Pulmonary artery endothelial cell (primary cell): Measurements from ENCODE around the gene P4HTM. TPM values are rescaled to one million over a fixed set of nuclear protein-coding genes. Genes with fewer than 3 reads are reported as not detected.

Experiments used
- DNase-seq: peaks from one replicate; pipeline ENCODE4 v3.0.0-alpha.2; 2011; ENCODE audit warnings: low read depth, low spot score
- total RNA-seq: library from RNA; depleted of rRNA; stranded (reverse); fragments of >200 nt; gene quantifications from 2 replicates; pipeline ENCODE4 v1.2.3, GENCODE V29; 2014

The P4HTM gene
- total RNA-seq, 1 donor from 2014 or later, result 25.5 TPM

GRCh38 chr3:49025005-49025792 lies 35.2 kb downstream of the P4HTM start:
- no peak for DNase-seq

DNA sequence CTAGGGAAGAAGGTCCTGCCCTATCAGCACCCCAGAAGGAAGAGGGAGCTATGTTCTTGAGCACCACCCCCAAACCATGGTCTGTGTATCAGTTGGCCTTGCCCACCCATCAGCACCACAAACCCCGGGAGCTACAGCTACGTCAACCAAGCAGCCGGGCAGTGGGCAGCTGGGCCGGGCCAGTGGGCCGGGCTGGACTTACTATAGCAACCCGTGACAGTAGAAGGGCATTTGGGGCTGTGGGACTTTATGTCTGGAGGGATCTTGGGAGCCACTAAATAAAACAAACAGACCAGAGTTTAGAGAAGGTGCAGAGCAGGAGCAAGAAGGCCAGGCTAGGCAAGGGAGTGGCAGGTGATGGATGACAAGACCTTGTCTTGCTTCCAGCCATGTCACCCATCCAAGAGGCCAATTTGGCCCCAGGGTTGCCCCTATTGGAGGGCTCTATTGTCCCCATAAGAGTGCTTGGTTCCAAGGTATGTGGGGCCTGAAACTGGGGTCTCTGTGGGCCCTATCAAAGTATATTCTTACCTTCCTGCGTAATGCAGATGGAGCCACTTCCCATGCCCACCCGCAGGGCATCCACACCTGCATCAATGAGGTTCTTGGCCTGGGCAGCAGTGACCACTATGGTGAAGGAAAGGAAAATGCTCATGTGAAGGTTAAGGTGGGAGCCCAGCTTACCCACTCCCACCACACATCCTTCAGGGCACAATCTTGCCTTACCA lies 35.9 kb downstream of the P4HTM start:
- no peak for DNase-seq

DNA sequence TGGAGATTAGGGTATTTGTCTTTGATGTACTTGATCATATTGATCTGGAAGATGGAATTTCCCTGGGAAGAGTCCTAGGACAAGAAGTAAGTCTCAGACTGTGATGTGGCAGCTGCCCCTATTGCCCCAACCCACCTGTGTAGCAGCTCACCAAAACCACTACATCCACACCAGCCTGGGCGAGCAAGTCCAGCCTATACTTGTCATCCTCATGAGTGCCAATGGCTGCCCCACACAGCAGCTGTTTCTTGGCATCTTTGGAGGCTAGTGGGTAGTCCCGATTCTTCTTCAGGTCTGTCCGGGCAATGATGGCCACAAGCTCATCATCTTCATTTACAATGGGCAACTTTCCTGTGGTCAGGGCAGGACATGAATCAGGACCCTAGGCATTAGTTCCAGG lies 36.5 kb downstream of the P4HTM start:
- no peak for DNase-seq

DNA sequence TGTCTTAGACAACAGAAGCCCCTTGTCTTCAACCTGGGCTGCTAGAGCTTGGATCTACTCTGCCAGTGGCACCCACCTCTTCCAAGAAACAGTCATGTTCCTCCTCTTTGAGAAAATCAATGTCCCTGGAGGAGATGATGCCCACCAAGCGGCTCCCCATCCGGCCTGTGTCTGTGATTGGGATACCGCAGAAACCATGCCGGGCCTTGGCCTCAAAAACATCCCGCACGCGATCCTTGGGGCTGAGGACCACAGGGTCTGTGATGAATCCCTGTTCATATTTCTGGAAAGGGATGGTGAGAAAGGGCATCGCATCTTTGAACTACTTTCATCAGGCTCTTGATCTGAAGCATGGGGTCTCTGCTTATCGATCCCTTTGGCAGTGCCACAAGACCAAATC lies 37.6 kb downstream of the P4HTM start:
- DNase-seq, result no peak

DNA sequence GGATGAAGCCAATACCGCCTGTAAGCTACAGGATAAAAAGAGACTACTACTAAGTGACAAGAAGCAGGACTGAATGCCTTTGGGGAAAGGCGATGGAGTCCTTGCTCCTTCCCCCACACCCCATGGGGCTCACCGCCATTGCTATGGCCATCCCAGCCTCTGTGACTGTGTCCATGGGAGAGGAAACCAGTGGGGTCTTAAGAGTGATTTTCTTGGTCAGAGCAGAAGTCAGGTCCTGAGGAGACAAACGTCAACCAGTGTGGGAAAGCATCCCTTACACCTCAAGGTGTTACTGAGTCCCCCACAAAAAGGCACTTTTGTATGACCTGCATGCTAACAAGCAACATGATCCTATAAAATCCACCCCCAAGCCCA lies 38.2 kb downstream of the P4HTM start:
- no peak for DNase-seq

GRCh38 chr3:49028673-49029562 lies 38.9 kb downstream of the P4HTM start, which contains the start of gene IMPDH2:
IMPDH2 (minus strand) TSS chr3:49029398; CDS start chr3:49029350, 48 bp downstream.
- DNase-seq, result peak; percentile 64

DNA sequence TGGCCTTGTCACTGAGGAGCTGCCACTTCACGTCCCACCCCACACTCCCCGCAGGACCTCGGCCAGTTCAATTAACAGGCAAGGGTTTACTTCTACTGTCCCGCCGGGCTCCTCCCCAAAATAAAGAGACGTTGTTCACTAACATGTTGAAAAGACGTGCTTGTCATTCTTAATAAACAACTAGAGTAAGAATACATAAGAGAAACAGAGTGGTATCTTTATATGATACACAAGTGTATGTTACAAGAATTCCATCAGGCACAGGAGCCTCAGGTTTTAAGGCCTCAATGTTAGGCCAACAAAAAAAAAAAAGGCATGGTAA lies 39.5 kb downstream of the P4HTM start:
- DNase-seq, result no peak

- DNase-seq, result no peak
These were observed 40.3 kb downstream of the P4HTM start for GRCh38 chr3:49030321-49030720.

- DNase-seq, result no peak
These were observed 42.7 kb downstream of the P4HTM start for GRCh38 chr3:49032646-49033304.

DNA sequence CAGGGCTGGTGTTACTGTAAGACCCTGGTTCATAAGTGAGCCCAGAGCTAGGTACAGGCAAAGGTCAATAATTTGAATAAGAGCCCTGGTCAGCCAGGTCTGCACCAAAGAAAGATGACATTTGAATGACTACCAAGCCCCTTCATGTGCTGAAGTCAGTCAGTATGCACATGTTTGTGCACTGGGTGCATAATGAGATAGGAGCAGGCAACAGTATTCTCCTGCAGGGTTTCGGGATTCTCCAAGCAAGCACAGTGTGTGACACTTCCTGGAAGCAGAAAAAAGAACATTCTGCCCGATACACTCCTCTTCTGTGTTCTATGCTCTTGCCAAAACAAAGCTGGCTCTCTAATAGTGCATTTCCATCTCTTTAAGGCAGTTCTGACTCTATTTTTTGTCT lies 44.6 kb downstream of the P4HTM start:
- no peak for DNase-seq

DNA sequence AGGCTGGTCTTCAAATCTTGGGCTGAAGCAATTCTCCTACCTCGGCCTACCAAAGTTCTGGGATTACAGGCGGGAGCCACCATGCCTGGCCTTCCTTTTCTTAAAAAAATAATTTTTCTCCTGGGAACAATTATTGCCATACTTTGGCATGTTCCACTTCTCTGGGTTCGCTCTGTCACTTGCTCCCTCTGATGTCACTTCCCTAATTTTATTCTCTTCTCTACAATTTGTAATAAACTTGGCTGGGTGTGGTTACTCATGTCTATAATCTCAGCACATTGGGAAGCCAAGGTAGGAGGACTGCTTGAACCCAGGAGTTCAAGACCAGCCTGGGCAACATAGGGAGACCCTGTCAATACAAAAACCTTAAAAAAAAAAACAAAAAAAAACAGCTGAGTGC lies 45.2 kb downstream of the P4HTM start:
- no peak for DNase-seq

DNA sequence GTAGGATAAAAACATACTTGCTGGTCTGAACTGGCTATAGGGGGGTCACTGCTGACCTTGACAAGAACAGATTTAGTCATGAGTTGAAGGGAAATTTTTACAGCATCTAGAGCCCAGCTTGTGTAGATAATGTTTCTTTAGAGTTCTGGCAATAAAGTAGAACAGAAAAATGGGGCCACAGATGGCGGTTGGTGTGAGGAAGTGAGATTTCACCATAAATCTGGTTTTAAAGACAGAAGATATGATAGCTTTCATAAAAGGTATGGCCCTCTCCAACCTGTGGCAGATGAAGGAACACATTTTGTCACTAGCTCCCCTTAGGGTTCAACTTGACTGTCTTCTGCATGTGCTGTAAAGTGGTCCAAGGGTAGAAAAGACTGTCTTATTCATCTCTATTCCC lies 63.5 kb downstream of the P4HTM start:
- no peak for DNase-seq

DNA sequence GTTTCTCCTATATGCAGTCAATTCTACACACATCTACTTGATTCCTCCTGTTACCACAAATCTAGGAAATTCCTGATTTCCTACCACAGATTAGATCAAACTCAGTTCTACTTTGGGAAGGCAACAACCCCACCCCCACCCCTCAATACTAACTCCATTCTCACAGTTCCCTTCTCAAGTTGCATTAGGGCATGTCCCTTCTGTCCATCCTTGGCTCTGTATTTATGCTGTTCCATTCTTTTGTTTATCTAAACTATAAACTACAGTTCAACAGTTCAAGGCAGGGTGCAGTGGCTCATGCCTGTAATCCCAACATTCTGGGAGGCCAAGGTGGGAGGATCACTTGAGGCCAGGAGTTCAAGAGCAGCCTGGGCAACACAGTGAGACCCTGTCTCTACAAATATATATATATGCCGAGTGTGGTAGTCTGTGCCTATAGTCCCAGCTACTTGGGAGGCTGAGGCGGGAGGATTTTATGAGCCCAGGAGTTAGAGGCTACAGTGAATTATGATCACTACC lies 64.4 kb downstream of the P4HTM start:
- no peak for DNase-seq

Other genes with a start within 250 kb of the P4HTM start
- 46.6 and 52.0 TPM in 2 replicates for gene PRKAR2A, start 142.4 kb upstream of the P4HTM start, total RNA-seq
- gene SLC25A20, start 91.4 kb upstream of the P4HTM start, total RNA-seq, result 25.4 and 26.6 TPM in 2 replicates
- 61.3 and 85.8 TPM in 2 replicates for gene ARIH2, start 71.4 kb upstream of the P4HTM start, total RNA-seq
- gene WDR6, start 17.1 kb downstream of the P4HTM start, total RNA-seq, result 66.7 and 71.2 TPM in 2 replicates
- gene DALRD3, start 28.3 kb downstream of the P4HTM start, total RNA-seq, result 37.4 and 48.5 TPM in 2 replicates
- gene NDUFAF3, start 31.9 kb downstream of the P4HTM start, total RNA-seq, result 62.8 and 65.7 TPM in 2 replicates
- 352 and 465 TPM in 2 replicates for gene IMPDH2, start 39.2 kb downstream of the P4HTM start, total RNA-seq
- 59.1 and 62.7 TPM in 2 replicates for gene QRICH1, start 103.8 kb downstream of the P4HTM start, total RNA-seq
- 321 and 422 TPM in 2 replicates for gene QARS1, start 114.5 kb downstream of the P4HTM start, total RNA-seq
- gene USP19, start 130.6 kb downstream of the P4HTM start, total RNA-seq, result 42.9 and 54.2 TPM in 2 replicates
- gene LAMB2, start 142.8 kb downstream of the P4HTM start, total RNA-seq, result 470 and 504 TPM in 2 replicates
- 16.1 and 20.1 TPM in 2 replicates for gene CCDC71, start 176.1 kb downstream of the P4HTM start, total RNA-seq
- gene KLHDC8B, start 181.4 kb downstream of the P4HTM start, total RNA-seq, result 41.0 and 41.2 TPM in 2 replicates